Fibroblast of the aortic adventitia (primary cell): ENCODE data around the gene PRRX2. TPM values are rescaled to one million over a fixed set of nuclear protein-coding genes. Genes with fewer than 3 reads are reported as not detected.

Experiments used
- DNase-seq: peaks from one replicate; pipeline ENCODE4 v3.0.0-alpha.2; 2010; ENCODE audit warnings: low read depth
- H3K4me3 ChIP-seq: 2 replicates; pipeline ENCODE4 v1.5.1; 2011; ENCODE audit warnings: low read depth, mild to moderate bottlenecking, control low read depth, low read length, moderate library complexity
- CTCF ChIP-seq: IDR thresholded peaks from 2 replicates; pipeline ENCODE4 v1.5.1; 2011; ENCODE audit warnings: mild to moderate bottlenecking, low read length, control low read depth, inconsistent platforms; ENCODE audit not compliant: insufficient read depth
- total RNA-seq: library from RNA; depleted of rRNA; stranded (reverse); fragments of >200 nt; gene quantifications from 2 replicates; pipeline ENCODE4 v1.2.3, GENCODE V29; 2012; ENCODE audit warnings: low replicate concordance

Gene PRRX2
- total RNA-seq, 1 donor: 36.1 TPM

GRCh38 chr9:129641750-129642585, 23.5 kb upstream of the PRRX2 start, which contains the start of gene ASB6:
ASB6 (minus strand) TSS chr9:129642151; CDS start chr9:129641999, 152 bp downstream.
- TF ChIP-seq CTCF: peak; percentile 71

DNA sequence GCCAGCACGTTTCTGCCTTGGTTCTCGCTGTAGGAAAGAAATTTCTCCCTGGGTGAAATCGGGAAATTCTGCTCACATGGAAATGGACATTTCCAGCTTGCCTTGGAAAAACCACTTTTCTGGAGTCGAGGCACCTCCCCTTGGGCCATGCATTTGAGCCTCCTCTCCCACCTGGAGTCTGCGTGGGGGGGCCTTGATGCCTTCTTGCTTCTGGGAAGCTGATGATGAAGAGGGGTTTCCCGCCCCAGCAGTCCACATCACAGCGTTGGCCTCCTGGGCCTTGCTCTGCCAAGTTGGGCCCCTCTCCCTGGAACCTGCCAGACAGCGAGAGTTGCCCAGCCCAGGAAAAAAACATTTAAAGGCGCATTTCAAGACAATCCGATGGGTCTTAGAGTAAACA, 21.7 kb upstream of the PRRX2 start:
- TF ChIP-seq CTCF: no peak
- DNase-seq: no peak

More at GRCh38 chr9:129641750-129642585, 23.5 kb upstream of the PRRX2 start, which contains the start of gene ASB6:
- peak within 1 kb of the TSS; percentile 88 for H3K4me3 ChIP-seq
- peak; percentile 97 for DNase-seq

GRCh38 chr9:129644365-129644764, 21.1 kb upstream of the PRRX2 start:
- no peak for DNase-seq
- TF ChIP-seq CTCF: no peak
- no peak overlapping the region for H3K4me3 ChIP-seq

More for the DNA sequence above, 21.7 kb upstream of the PRRX2 start:
- no peak overlapping the region for H3K4me3 ChIP-seq

GRCh38 chr9:129644902-129645301, 20.5 kb upstream of the PRRX2 start:
- DNase-seq: no peak
- no peak for TF ChIP-seq CTCF
- no peak overlapping the region for H3K4me3 ChIP-seq

DNA sequence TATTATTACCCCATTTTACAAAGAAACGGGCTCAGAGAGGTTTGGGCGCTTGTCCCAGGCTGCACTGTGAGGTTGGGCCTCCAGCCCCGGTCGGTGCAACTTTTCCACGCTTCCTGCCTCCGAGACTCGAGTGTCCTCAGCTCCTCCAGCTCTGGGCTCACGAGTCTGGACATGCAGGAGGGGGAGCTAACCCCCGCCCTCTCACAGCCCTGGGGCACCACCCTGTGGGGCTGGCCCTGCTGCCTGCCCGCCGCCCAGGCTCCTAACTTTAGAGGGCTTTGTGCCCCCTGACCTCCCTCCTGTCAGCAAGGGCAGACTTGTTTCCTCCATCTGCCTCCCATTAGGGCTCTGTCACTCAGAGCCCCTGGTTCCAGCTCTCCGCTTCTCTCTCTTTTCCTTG, 19.2 kb upstream of the PRRX2 start:
- no peak for TF ChIP-seq CTCF
- H3K4me3 ChIP-seq: no peak overlapping the region
- DNase-seq: no peak

DNA sequence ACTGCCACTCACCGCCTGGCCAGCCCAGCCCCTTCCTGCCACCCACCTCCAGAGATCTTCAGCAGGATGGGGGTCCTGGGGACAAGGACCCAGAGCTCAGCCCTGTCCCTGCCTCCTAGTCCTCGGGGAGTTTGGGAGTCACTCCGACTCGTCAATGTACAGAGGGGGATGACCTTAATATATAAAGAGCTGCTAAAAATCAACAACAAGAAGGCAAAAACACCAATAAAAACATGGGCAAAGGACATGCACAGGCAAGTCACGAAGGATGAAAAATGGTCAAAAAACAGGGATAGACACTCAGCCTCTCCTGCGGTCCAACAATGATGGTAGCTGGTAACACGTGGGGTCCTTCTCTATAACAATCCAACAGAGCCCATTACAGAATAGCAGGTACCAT, 18.8 kb upstream of the PRRX2 start:
- H3K4me3 ChIP-seq: no peak overlapping the region
- TF ChIP-seq CTCF: no peak
- DNase-seq: no peak
